GM19043 (cell line): Measurements from ENCODE around the gene EHD4.

ENCODE experiments used
- ATAC-seq: cut with Tn5 transposase; IDR thresholded peaks from one replicate; pipeline ENCODE4 v1.9.1; 2021; ENCODE audit warnings: low read depth; ENCODE audit not compliant: unreplicated experiment

Gene EHD4

GRCh38 chr15:41940441-41940857, 31.9 kb downstream of the EHD4 start:
- ATAC-seq = no peak

- ATAC-seq = no peak
Observed at GRCh38 chr15:41939986-41940385, 32.4 kb downstream of the EHD4 start.

GRCh38 chr15:41937568-41937923, 34.8 kb downstream of the EHD4 start:
- no peak for ATAC-seq

GRCh38 chr15:41936649-41937567, 35.4 kb downstream of the EHD4 start:
- no peak for ATAC-seq

GRCh38 chr15:41936155-41936554, 36.2 kb downstream of the EHD4 start:
- ATAC-seq = no peak

- no peak for ATAC-seq
Observed at GRCh38 chr15:41935566-41936020, 36.8 kb downstream of the EHD4 start.

- ATAC-seq = no peak
Observed at GRCh38 chr15:41934843-41935242, 37.5 kb downstream of the EHD4 start.

GRCh38 chr15:41933771-41934170, 38.6 kb downstream of the EHD4 start:
- no peak for ATAC-seq

GRCh38 chr15:41933326-41933725, 39.0 kb downstream of the EHD4 start:
- no peak for ATAC-seq

- ATAC-seq = no peak
Observed at GRCh38 chr15:41932511-41933289, 39.7 kb downstream of the EHD4 start.

- ATAC-seq = no peak
Observed at GRCh38 chr15:41932101-41932500, 40.3 kb downstream of the EHD4 start.

- no peak for ATAC-seq
Observed at GRCh38 chr15:41930867-41931222, 41.5 kb downstream of the EHD4 start.

- no peak for ATAC-seq
Observed at GRCh38 chr15:41930221-41930866, 42.0 kb downstream of the EHD4 start.

GRCh38 chr15:41928637-41929620, 43.4 kb downstream of the EHD4 start:
- ATAC-seq = peak; percentile 64

- ATAC-seq = no peak
Observed at GRCh38 chr15:41928100-41928499, 44.3 kb downstream of the EHD4 start.

GRCh38 chr15:41927536-41927935, 44.8 kb downstream of the EHD4 start:
- peak; percentile 30 for ATAC-seq

GRCh38 chr15:41926185-41927056, 45.9 kb downstream of the EHD4 start:
- ATAC-seq = no peak

- no peak for ATAC-seq
Observed at GRCh38 chr15:41925086-41925608, 47.2 kb downstream of the EHD4 start.
